ENCODE results near the gene EEPD1. TPM values are rescaled to one million over a fixed set of nuclear protein-coding genes. Genes with fewer than 3 reads are reported as not detected.

EEPD1 gene
- total and polyA plus RNA-seq, 2 donors (not counting 3 experiments of a cell fraction or from before 2014, with no cell fraction given), result 0.40 to 0.42 TPM

DNA sequence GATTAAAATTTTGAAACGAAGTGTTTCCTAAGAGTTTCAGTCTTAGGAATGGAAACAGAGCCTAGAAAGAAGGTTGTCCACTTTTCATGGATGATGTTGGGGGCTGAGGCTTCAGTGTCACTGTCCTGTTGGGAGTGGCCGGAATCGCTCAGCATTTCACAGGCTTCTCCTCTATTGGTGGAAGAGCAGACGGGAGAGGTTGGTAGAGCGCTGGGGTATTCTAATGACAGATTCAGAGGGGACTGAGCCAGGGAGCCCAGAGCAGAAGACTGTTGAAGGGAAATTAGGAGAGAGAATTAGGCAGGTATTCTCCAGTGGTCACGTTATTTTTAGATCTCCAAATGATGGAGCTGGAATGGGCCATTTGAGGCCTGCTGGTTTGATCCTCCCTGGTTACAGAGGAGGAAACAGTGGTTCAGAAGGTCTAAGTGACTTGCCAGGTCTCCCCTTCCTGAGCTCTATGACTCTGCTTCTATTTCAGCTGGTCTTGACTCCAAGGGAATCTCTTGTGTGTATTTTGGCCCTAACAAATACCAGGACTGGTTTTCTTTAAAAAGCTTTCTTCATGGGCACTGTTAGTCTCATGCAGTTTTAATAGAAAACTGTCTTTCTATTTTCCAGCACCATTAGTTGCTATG, 35.7 kb upstream of the EEPD1 start:
- Histone ChIP-seq H4K20me1 (replicated peaks; ENCODE audit: control insufficient read depth, extremely low read depth, insufficient read depth, low read length) (no peaks in the 10 kb centered on the region), H3K79me2 (ENCODE audit: control insufficient read depth, insufficient read depth, low read length) (no peaks in the 10 kb centered on the region), H3K4me1 (ENCODE audit: control insufficient read depth, extremely low read depth, insufficient read depth, low read length) (peaks cover 14% of the 10 kb centered on the region), H3K27me3 (ENCODE audit: control insufficient read depth in 2 of 2, insufficient read depth in 2 of 2, low read length in 2 of 2) (no peaks in the 10 kb centered on the region), H2AFZ (ENCODE audit: low read depth, low read length) (no peak overlapping the region), H3K4me2 (ENCODE audit: insufficient read depth, low read length) (no peak overlapping the region), H3K27ac (ENCODE audit: insufficient read depth, low read depth, low read length) (no peak overlapping the region), H3K9me3 (replicated peaks; ENCODE audit: control insufficient read depth, insufficient read depth, low read length) (no peaks in the 10 kb centered on the region), H3K36me3 (ENCODE audit: control insufficient read depth in 2 of 2, extremely low read depth in 1 of 2, insufficient read depth in 2 of 2, low read length in 2 of 2) (no peaks in the 10 kb centered on the region), H3K9ac (replicated peaks; ENCODE audit: extremely low read depth, insufficient read depth, low read length) (no peak overlapping the region), H3K9me1 (replicated peaks; ENCODE audit: control insufficient read depth, extremely low read depth, insufficient read depth, low read length) (no peaks in the 10 kb centered on the region), H3K4me3 (replicated peaks in 1 of 3; ENCODE audit: insufficient read depth in 1 of 3, low read depth in 1 of 3, low read length in 3 of 3) (no peak overlapping the region)
- dilution Hi-C loops (cut with MboI; ENCODE audit: extremely low pct_ligation_motif_present, low sequenced_read_pairs), result no loop called here
- BruUV-seq (replicated peaks), result no TSS peak
- ChIA-PET POLR2A (no interaction called here), CTCF (interaction anchor here (1.1 kb wide), 1 partner anchor 12 kb away, joined by 4 read pairs; no protein-coding TSS in a partner anchor)
- DNase-seq (ENCODE audit: low read depth, low spot score) (no peak), FAIRE-seq (no peak)
- intact Hi-C loops (cut with micrococcal nuclease), result no loop called here
- TF ChIP-seq, protein P1, sequence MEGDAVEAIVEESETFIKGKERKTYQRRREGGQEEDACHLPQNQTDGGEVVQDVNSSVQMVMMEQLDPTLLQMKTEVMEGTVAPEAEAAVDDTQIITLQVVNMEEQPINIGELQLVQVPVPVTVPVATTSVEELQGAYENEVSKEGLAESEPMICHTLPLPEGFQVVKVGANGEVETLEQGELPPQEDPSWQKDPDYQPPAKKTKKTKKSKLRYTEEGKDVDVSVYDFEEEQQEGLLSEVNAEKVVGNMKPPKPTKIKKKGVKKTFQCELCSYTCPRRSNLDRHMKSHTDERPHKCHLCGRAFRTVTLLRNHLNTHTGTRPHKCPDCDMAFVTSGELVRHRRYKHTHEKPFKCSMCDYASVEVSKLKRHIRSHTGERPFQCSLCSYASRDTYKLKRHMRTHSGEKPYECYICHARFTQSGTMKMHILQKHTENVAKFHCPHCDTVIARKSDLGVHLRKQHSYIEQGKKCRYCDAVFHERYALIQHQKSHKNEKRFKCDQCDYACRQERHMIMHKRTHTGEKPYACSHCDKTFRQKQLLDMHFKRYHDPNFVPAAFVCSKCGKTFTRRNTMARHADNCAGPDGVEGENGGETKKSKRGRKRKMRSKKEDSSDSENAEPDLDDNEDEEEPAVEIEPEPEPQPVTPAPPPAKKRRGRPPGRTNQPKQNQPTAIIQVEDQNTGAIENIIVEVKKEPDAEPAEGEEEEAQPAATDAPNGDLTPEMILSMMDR (IDR thresholded peaks at IDR 0.05; ENCODE audit: extremely low read depth in 1 of 2, insufficient read depth in 1 of 2, low read depth in 1 of 2, low read length in 2 of 2), result no peak
- no peak for TF ChIP-seq MYC (IDR thresholded peaks at IDR 0.05; ENCODE audit: low read depth, low read length)
- TF ChIP-seq EZH2 (IDR thresholded peaks at IDR 0.05; ENCODE audit: borderline replicate concordance, low read depth, low read length, severe bottlenecking), result no peak
- no peak for TF ChIP-seq POLR2A (IDR thresholded peaks at IDR 0.05; ENCODE audit: low read depth, low read length)
- no peak for TF ChIP-seq FOS (IDR thresholded peaks at IDR 0.05; ENCODE audit: borderline replicate concordance, insufficient read depth, low read length)
- no peak for TF ChIP-seq GATA2 (IDR thresholded peaks at IDR 0.05; ENCODE audit: insufficient read depth, insufficient read length, low read depth, low read length)
- no peak for TF ChIP-seq JUN (IDR thresholded peaks at IDR 0.05; ENCODE audit: borderline replicate concordance, insufficient read depth, insufficient read length, low read depth)
- TF ChIP-seq POLR2AphosphoS5 (IDR thresholded peaks at IDR 0.05; ENCODE audit: insufficient read depth, low read depth, low read length), result no peak
- TF ChIP-seq, protein P2, sequence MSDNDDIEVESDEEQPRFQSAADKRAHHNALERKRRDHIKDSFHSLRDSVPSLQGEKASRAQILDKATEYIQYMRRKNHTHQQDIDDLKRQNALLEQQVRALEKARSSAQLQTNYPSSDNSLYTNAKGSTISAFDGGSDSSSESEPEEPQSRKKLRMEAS (IDR thresholded peaks at IDR 0.05; ENCODE audit: insufficient read depth, insufficient read length), result no peak
